SK-N-SH (cell line): ENCODE data around the gene KIAA0040. TPM values are rescaled to one million over a fixed set of nuclear protein-coding genes. Genes with fewer than 3 reads are reported as not detected.

Experiments
- CTCF ChIA-PET: fragments of 300-600, 350-600 bp; formaldehyde crosslinking; extraction: SDS; loops from one replicate; lab custom pipeline; 2021; lab: Yijun Ruan, JAX
- POLR2A ChIA-PET: fragments of 350-600 bp; sonication (Branson Sonifier 250); formaldehyde crosslinking; extraction: SDS; loops from one replicate; lab custom pipeline; 2020; ENCODE audit warnings: antibody characterized with exemption, inconsistent platforms; lab: Yijun Ruan, JAX
- DNase-seq: peaks from one replicate; pipeline ENCODE4 v3.0.0; 2012
- H2AFZ ChIP-seq: fragments of 200-600 bp; sonication (generic); 2 replicates; pipeline ENCODE4 v1.8.1; 2016; ENCODE audit warnings: antibody characterized with exemption, mild to moderate bottlenecking, low read depth
- H3F3A ChIP-seq: fragments of 200-600 bp; sonication (generic); replicated peaks from 2 replicates; pipeline ENCODE3; 2016; ENCODE audit warnings: antibody characterized with exemption, mild to moderate bottlenecking; ENCODE audit not compliant: insufficient read depth
- H3K27ac ChIP-seq, 2 experiments: fragments of 200-500 bp in 1 of 2; fragments of 200-600 bp in 1 of 2; sonication (Bioruptor generic) in 1 of 2; sonication (generic), shearing (Covaris generic) in 1 of 2; 2 replicates each; pipeline versions ENCODE4 v1.5.1 to v1.6.1; 2014 to 2016; ENCODE audit warnings: low read depth in 2 of 2, inconsistent platforms in 1 of 2, low read length in 1 of 2, mild to moderate bottlenecking in 1 of 2, mixed read lengths in 1 of 2
- H3K27me3 ChIP-seq: fragments of 200-600 bp; sonication (generic), shearing (Covaris generic); 2 replicates; pipeline ENCODE4 v1.6.1; 2016; ENCODE audit warnings: mixed run types; ENCODE audit not compliant: insufficient read depth
- H3K36me3 ChIP-seq, 2 experiments: fragments of 200-500 bp in 1 of 2; fragments of 200-600 bp in 1 of 2; sonication (Bioruptor generic) in 1 of 2; sonication (generic) in 1 of 2; replicated peaks in 1 of 2; 2 replicates each; pipeline versions ENCODE3 to v1.5.1; 2014 to 2016; ENCODE audit warnings: low read length in 1 of 2, mild to moderate bottlenecking in 1 of 2; ENCODE audit not compliant: insufficient read depth in 2 of 2, control insufficient read depth in 1 of 2
- H3K4me1 ChIP-seq, 2 experiments: fragments of 200-500 bp in 1 of 2; fragments of 200-600 bp in 1 of 2; sonication (Bioruptor generic) in 1 of 2; sonication (generic), shearing (Covaris generic) in 1 of 2; 2 replicates each; pipeline versions ENCODE4 v1.5.1 to v1.6.1; 2014 to 2016; ENCODE audit warnings: low read depth in 1 of 2, low read length in 1 of 2, mixed run types in 1 of 2; ENCODE audit not compliant: insufficient read depth in 2 of 2, control insufficient read depth in 1 of 2
- H3K4me2 ChIP-seq: fragments of 200-600 bp; sonication (generic), shearing (Covaris generic); 2 replicates; pipeline ENCODE4 v1.6.1; 2017; ENCODE audit warnings: mixed run types
- H3K4me3 ChIP-seq, 2 experiments: fragments of 200-500 bp in 1 of 2; fragments of 200-600 bp in 1 of 2; sonication (Bioruptor generic) in 1 of 2; sonication (generic), shearing (Covaris generic) in 1 of 2; 2 replicates each; pipeline versions ENCODE4 v1.5.1 to v1.8.1; 2014 to 2016; ENCODE audit warnings: low read depth in 2 of 2, inconsistent platforms in 1 of 2, low read length in 1 of 2, mild to moderate bottlenecking in 1 of 2, mixed read lengths in 1 of 2, moderate library complexity in 1 of 2
- H3K79me2 ChIP-seq: fragments of 200-600 bp; sonication (generic); 2 replicates; pipeline ENCODE4 v1.8.1; 2017; ENCODE audit warnings: mild to moderate bottlenecking; ENCODE audit not compliant: insufficient read depth
- H3K9ac ChIP-seq: fragments of 200-600 bp; sonication (generic); 2 replicates; pipeline ENCODE4 v1.6.1; 2017; ENCODE audit warnings: mixed run types
- H3K9me2 ChIP-seq: fragments of 200-600 bp; sonication (generic); 2 replicates; pipeline ENCODE4 v1.6.1; 2017; ENCODE audit warnings: mixed run types
- H3K9me3 ChIP-seq: fragments of 200-600 bp; sonication (generic); 2 replicates; pipeline ENCODE4 v1.6.1; 2017; ENCODE audit warnings: mixed run types, mild to moderate bottlenecking, moderate library complexity
- H4K20me1 ChIP-seq: fragments of 200-600 bp; sonication (generic); 2 replicates; pipeline ENCODE4 v1.6.1; 2017; ENCODE audit warnings: mild to moderate bottlenecking, mixed run types; ENCODE audit not compliant: insufficient read depth
- CHD2 ChIP-seq: fragments of 150-350 bp; IDR thresholded peaks from 2 replicates; pipeline ENCODE4 v1.6.1; 2018; ENCODE audit warnings: low read length; ENCODE audit not compliant: partially characterized antibody
- CTCF ChIP-seq: fragments of 200-600 bp; sonication (generic); IDR thresholded peaks from 2 replicates; pipeline ENCODE4 v1.6.1; 2017; ENCODE audit warnings: antibody characterized with exemption, mild to moderate bottlenecking, moderate library complexity
- EP300 ChIP-seq, 2 experiments: IDR thresholded peaks; 2 replicates each; pipeline versions ENCODE4 v1.4.0 to v1.6.1; 2012; ENCODE audit warnings: borderline replicate concordance in 1 of 2, low read depth in 1 of 2, low read length in 1 of 2
- EZH2phosphoT487 ChIP-seq: fragments of 200-600 bp; sonication (generic); IDR thresholded peaks from 2 replicates; pipeline ENCODE4 v1.6.1; 2017; ENCODE audit warnings: low read depth, mixed run types, mild to moderate bottlenecking, antibody characterized with exemption, moderate library complexity, borderline replicate concordance
- FOXM1 ChIP-seq: IDR thresholded peaks from 2 replicates; pipeline ENCODE4 v1.4.0; 2012; ENCODE audit warnings: low read depth, mild to moderate bottlenecking
- GATA2 ChIP-seq: sonication (generic); formaldehyde crosslinking; IDR thresholded peaks from 2 replicates; pipeline ENCODE4 v1.5.0; 2020; ENCODE audit warnings: mild to moderate bottlenecking, missing genetic modification reagents
- IRF3 ChIP-seq: fragments of 150-350 bp; IDR thresholded peaks from 2 replicates; pipeline ENCODE4 v1.6.1; 2016; ENCODE audit warnings: mild to moderate bottlenecking, low read depth, low read length
- JUND ChIP-seq: IDR thresholded peaks from 2 replicates; pipeline ENCODE4 v1.4.0; 2012
- MAX ChIP-seq: IDR thresholded peaks from 2 replicates; pipeline ENCODE4 v1.4.0; 2012; ENCODE audit warnings: low read depth
- MXI1 ChIP-seq: IDR thresholded peaks from 2 replicates; pipeline ENCODE4 v1.6.1; 2012; ENCODE audit warnings: mild to moderate bottlenecking, low read depth, low read length, improper control_type of control experiment
- NRF1 ChIP-seq: IDR thresholded peaks from 2 replicates; pipeline ENCODE4 v1.6.1; 2012; ENCODE audit warnings: low read depth, mild to moderate bottlenecking, low read length
- PBX3 ChIP-seq: IDR thresholded peaks from 2 replicates; pipeline ENCODE4; 2012
- POLR2AphosphoS5 ChIP-seq: IDR thresholded peaks from 2 replicates; pipeline ENCODE4 v1.6.1; 2012; ENCODE audit warnings: low read depth, low read length
- RCOR1 ChIP-seq: fragments of 150-350 bp; IDR thresholded peaks from 2 replicates; pipeline ENCODE4 v1.6.1; 2017; ENCODE audit warnings: antibody characterized with exemption, low read length
- TCF12 ChIP-seq: IDR thresholded peaks from 2 replicates; pipeline ENCODE4 v1.4.0; 2012
- YY1 ChIP-seq: IDR thresholded peaks from 2 replicates; pipeline ENCODE4 v1.4.0; 2012; ENCODE audit warnings: low read depth, mild to moderate bottlenecking
- polyA plus RNA-seq, 3 experiments: library from polyadenylated mRNA; depleted of rRNA; stranded (reverse); fragments of >200 nt; gene quantifications; 2 replicates each; pipeline ENCODE4 v1.2.3, GENCODE V29; 2012

KIAA0040 gene
- polyA plus RNA-seq, 1 of the 3 experiments (the other 2 are of a cell fraction), result 0.08 TPM

- POLR2A ChIA-PET, result no interaction called here
- H3K9me2 ChIP-seq, result no peaks in the 10 kb centered on the region
- no peak overlapping the region for H3K27ac ChIP-seq
- no peak overlapping the region for H3K4me2 ChIP-seq
- TF ChIP-seq NRF1 (no peak), EZH2phosphoT487 (no peak), YY1 (no peak), CHD2 (no peak), GATA2 (CRISPR knock-in tag) (no peak), MXI1 (no peak), PBX3 (no peak), TCF12 (no peak), CTCF (no peak), POLR2AphosphoS5 (no peak), EP300 (IDR thresholded peaks at IDR 0.05; ENCODE audit: borderline replicate concordance in 1 of 2, low read depth in 1 of 2, low read length in 1 of 2) (no peak), IRF3 (no peak), RCOR1 (no peak), JUND (no peak), MAX (no peak), FOXM1 (no peak)
- H3K27me3 ChIP-seq, result no peaks in the 10 kb centered on the region
- no peak overlapping the region for H3K9ac ChIP-seq
- H3K79me2 ChIP-seq, result no peaks in the 10 kb centered on the region
- no peak for DNase-seq
- H3K9me3 ChIP-seq, result no peaks in the 10 kb centered on the region
- H3K4me3 ChIP-seq, result no peak overlapping the region
- no peaks in the 10 kb centered on the region for H3F3A ChIP-seq
- no peaks in the 10 kb centered on the region for H3K36me3 ChIP-seq
- H2AFZ ChIP-seq, result no peak overlapping the region
- CTCF ChIA-PET, result interaction anchor here (0.9 to 1.5 kb wide), 3 partner anchors 43 to 119 kb away, joined by 3 to 4 read pairs (median 4); no protein-coding TSS in a partner anchor
- no peaks in the 10 kb centered on the region for H4K20me1 ChIP-seq
- H3K4me1 ChIP-seq, result peaks cover 0 to 16% of the 10 kb centered on the region in 2 experiments; a peak in 1 of 4 replicates
Measured at GRCh38 chr1:175198332-175198731, 5.8 kb upstream of the KIAA0040 start.
